Muscle of back (tissue), 11 donors: ENCODE results near the gene KIFAP3. TPM values are rescaled to one million over a fixed set of nuclear protein-coding genes. Genes with fewer than 3 reads are reported as not detected.
"Not testable (repeated sequence)": the region's sequence is repeated elsewhere in the genome, so short reads cannot be mapped to it uniquely, and the experiment has no call there.

Experiments
- DNase-seq, 3 donors: peaks; one replicate each; pipeline versions ENCODE4 v3.0.0 to v3.0.0-alpha.2; 2013
- polyA plus RNA-seq, 10 donors: library from polyadenylated mRNA; unstranded; fragments of 120-200 nt; gene quantifications; one replicate each; pipeline ENCODE4 v1.2.1, GENCODE V29; 2013; ENCODE audit not compliant: insufficient read length in 10 of 10

Gene KIFAP3
- polyA plus RNA-seq, 10 donors = 28.8 to 47.1 (median 35.9) TPM

DNA sequence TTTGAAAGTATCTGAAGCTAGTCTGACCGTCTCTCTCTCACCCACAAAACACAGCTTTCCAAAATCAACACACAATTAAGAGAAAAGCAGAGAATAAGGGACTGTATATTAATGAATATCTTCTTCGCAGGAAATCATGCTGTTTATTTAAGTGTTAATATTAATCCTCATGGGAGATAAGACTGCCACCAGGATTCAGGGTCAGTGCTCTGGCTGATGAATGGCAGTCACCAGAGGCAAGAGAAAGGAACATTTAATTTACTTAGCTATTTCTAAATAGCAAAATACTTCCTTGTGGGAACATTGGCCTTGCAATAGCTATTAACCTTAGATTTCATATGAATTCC, 183.0 kb downstream of the KIFAP3 start:
- no peak for DNase-seq

DNA sequence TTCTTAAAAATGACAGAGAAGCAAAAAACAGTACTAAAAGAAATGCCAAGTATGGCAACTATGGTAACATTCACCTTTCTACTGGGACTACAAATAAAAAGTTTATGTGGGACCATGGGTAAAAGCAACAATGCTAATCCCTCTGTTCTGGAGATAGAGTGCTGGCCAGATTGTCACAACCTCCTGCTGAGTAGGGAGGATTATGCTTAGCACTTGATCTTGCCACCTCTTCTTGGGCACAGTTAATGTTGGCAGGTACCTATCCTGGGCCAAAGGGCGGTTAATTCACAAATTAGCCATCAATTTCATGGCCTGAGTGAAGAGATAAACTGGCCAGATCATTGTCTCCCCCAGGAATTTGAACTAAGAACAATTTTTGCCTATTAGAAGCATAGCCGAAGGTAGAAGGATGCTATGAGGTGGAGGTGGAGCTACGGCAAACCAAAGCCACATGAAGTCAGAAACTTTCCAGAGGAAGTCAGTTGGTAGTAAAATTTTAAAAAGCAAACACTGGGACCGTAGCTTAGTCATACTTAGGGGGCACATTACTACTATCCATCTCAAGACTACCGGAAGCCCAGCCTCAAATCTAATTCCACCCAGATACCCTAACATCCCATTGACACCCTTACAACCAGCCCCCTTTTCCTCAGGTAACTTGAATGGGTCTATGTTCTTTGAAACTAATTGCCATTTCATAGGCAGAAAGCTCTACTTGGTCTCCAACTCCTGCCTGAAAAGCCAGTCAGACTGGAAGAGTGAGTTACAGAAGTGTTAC, 183.5 kb downstream of the KIFAP3 start:
- DNase-seq = no peak

DNA sequence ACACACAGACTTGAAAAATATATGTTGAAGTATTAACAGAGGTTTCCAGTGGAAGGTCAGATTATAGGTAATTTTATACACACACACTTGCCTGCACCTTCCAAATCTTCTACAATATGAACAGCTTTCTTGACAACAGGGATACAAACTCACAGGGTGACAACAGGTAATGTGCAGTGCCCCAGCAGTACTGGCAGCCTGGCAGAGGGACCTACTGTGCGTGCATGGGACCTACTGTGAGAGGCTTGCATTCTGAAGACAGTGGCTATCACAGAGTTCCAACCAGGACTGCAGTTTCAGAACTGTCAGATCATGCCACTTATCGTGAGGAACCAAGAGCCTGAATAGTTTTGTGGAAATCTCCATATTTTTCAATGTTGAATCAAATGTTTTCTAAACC, 184.6 kb downstream of the KIFAP3 start:
- no peak for DNase-seq

DNA sequence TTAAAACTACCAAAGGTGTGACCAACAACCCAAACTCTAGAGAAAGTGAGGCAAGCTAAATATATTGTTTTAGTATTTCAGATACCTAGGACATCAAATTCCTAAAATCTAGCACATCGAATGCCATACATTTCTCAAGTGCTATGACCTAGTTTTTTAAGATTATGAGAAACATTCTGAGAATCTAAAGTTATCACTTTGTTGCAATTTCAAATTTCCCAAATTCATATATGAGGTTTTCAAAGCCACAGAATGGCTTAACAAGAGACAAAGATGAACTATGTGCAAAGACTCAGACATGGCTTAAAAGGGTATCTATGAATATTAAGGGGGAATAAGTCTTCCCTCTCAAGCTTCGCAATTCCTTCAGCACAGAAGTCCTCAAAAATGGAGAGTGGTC, 187.6 kb downstream of the KIFAP3 start:
- no peak for DNase-seq

DNA sequence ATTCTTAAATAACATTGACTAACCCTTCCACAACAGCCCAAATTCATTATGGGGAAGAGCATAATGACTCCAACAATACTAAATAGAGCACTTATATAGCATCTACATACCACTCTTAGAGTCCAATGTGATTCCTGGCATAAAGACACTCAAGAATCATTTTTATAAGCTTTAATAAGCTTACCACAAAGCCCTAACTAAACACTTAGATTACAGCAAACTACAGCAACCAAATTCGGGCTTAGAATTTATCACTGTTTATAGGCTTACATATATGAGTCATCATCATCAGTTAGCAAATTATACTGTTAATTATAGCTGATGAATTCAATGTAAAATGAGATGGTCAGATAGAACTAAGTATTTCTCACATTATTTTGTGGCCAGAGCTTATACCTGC, 188.1 kb downstream of the KIFAP3 start:
- no peak for DNase-seq

DNA sequence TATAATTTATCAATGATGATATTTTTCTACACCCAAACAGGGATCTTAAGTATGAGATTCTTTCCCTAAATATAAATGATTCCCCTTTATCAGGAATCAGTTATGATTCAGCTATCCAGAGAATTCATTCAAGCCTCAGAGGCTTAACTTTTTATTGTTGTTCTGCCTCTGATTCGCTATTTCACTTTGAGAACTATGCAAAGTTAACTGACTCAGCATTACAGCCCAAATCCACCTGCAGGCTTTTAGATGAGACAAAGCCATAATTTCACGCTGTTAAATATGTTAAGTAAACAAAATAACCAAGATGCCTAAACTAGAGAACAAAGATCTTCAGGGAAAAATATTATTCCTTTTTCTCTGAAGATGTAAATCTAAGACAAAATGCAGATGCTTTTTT, 189.3 kb downstream of the KIFAP3 start:
- DNase-seq = no peak

DNA sequence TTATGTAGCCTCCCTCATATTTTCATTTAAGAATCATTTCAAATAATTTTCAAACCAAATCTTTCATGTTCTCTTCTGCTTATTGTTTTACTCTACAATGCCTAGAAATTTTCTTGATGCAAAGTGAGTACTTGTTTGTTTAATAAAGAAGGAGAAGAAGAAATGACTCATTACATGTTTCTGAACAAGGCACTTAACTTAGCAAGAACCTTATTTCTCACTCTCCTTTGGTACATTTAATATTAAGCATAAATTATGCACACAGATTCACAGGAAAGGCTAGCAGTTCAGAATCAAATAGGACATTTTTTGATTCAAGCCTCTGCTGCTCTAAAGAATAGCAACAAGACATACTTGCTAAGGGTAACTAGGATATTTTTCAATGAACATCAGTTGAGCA, 189.9 kb downstream of the KIFAP3 start:
- no peak for DNase-seq

DNA sequence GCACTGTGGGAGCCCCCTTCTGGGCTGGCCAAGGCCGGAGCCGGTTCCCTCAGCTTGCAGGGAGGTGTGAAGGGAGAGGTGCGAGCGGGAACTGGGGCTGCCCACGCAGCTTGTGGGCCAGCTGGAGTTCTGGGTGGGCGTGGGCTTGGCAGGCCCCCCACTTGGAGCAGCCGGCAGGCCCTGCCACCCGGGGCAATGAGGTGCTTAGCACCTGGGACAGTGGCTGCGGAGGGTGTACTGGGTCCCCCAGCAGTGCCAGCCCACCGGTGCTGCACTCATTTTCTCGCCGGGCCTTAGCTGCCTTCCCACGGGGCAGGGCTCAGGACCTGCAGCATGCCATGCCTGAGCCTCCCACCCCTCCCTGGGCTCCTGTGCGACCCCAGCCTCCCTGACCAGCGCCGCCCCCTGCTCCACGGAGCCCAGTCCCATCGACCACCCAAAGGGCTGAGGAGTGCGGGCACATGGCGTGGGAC, 192.4 kb downstream of the KIFAP3 start:
- DNase-seq = no peak

DNA sequence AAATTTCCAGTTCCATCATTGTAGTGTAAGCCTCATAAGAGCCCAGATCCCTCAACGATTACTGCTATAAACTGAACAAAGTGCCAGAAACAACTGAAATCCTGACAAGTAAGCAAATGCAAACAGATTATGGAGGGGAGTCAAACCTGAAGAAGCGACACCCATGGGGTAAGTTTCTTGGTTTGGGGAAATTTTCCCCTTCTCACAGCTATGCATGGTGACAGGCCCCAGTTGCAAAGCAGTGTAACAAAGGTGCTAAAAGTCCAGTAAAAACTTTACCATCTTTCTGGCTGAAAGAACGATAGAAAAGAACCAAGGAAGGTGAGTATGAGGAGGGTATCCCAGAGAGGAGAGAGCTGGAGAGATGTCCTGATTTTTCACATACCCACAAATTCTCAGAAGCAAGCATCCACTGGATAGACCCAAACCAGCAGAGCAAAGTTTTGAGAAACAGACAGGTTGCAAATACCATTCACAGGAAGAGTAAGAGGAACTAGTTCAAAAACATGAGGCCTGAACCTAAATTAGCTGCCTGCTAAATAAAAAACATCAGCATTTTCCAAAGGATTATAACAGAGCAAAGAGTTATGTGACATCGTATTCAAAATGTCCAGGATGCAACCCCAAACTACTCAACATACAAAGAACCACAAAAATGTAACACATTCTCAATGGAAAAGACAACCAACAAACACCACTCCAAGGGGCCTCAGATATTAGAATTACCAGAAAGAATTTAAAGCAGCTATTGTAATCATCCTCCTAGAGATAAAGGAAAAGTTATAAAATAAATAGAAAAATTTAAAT, 195.3 kb downstream of the KIFAP3 start:
- no peak for DNase-seq

DNA sequence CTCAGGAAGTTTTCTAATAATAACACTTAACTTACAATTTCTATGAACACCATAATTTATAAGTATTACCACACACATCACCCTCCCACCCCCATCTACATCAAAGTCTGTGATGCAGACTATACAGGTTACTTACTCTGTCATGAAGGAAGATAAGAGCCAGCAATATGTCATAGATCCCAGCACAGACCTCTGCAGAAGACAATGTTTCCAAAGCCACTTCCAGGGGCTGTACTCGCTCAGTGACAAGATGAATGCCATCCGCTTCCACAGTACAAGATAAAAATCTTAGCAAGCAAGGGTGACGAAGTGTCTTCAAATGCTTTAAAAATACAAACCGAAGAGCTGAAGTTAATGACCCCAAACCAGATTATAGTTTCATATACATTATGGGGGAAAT, 196.0 kb downstream of the KIFAP3 start:
- DNase-seq = no peak

DNA sequence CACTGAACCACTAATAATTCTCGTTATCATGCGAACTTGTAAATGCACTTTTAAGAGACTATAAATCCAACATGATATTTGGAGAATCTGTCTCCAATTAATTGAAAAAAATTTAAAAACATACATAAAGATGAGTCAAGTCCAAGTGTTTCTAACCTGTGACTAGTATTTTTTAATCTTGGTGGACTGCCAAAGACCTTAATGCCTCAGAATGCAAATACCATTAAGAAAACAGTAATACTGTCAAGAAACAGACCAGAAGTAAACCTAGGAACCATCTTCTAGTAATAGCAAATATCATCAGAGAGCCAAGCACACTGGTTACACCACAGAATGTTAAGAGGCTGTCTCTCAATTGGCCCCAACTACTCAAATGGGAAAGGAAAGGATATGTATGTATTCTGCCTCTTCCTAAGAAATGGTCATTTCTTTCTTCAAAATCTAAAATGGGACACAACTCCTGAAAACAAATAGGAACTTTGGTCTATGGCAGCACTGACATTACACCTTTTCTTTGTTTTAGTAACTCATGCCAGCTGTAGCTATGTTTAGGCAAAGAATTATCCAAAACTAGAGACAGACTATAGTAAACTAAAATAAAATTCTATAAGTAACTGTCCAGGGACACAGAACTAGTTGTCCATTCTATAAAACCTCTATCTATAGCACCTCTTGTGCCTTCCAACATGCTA, 196.5 kb downstream of the KIFAP3 start:
- DNase-seq = peak in 1 of 3 donors; percentile 40

DNA sequence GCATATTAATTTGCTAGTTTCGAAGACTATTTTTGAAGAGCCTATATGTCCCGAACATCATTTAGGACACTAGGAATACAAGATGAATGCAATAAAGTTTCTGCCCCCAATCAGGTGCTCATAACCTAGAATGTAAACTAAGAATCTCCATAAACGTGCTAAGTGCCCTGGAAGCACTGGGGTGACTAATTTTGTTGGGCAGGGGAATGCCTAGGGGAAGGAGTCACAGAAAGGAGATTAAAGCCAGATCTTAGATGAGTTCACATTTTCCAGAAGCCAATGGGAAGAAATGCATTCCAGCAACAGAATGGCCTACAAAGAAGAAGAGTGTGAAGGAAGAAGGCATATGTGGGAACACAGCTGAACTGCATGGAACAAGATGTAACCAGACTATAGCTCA, 200.3 kb downstream of the KIFAP3 start:
- DNase-seq = peak in 1 of 3 donors; percentile 66

DNA sequence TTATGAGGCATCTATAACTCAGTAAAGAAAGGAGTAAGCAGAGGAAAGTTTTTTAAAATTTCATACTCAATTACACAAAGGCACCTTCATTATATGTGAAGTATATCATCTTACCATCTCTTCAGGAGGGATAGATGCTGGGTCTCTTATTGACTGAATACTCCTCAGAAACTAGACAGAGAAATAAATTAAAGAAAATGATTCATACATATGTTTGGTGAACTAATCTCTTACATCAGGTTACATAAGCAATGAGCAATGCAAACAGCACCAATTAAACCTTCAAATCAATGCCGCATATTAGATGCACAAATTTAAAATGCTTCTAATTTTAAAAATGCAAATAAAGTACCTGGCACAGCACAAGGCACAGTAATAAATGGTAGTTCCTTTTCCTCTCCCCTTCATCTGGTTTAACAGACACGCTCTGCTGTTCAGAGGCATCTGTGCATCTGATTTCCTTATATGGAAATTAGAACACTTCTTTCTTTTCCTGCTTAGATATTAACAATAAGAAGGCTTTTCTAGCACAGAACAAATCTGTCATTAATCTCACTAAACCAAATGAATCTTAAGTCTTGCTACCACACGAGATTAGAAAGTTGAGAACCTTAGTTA, 200.8 kb downstream of the KIFAP3 start:
- no peak for DNase-seq

DNA sequence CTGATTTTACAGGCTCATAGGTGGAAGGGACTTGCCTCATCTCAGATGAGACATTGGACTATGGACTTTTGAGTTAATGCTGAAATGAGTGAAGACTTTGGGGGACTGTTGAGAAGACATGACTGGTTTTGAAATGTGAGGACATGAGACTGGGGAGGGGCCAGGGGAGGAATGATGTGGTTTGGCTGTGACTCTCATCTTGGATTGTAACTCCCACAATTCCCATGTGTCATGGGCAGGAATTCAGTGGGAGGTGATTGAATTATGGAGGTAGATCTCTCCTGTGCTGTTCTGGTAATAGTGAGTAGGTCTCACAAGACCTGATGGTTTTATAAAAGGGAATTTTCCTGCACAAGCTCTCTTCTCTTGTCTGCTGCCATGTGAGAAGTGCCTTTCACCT, 201.6 kb downstream of the KIFAP3 start:
- DNase-seq = no peak

DNA sequence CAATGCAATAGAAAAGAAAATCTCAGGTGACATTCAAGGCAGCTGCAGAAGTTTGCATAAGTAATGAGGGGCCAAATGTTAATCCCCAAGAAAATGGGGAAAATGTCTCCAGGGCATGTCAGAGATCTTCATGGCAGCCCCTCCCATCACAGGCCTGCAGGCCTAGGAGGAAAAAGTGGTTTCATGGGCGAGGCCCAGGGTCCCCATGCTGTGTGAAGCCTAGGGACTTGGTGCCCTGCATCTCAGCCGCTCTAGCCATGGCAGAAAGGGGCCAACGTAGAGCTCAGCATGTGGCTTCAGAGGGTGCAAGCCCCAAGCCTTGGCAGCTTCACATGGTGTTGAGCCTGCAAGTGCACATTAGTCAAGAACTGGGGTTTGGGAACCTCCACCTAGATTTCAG, 202.5 kb downstream of the KIFAP3 start:
- not testable (repeated sequence) for DNase-seq

Other genes starting within 250 kb of the KIFAP3 start
- 10 to 100 TPM in 4 of 10 donors, 1 to 10 TPM in 6; 7.3 to 11.4 (median 9.3) TPM for gene SCYL3, start 180.8 kb downstream of the KIFAP3 start, polyA plus RNA-seq
- 1 to 10 TPM in 1 of 10 donors, under 1 TPM in 5, not detected in 4; 0.35 to 3.2 (median 0.78) TPM for gene NTMT2, start 71.3 kb upstream of the KIFAP3 start, polyA plus RNA-seq